Chondrocyte (in vitro differentiated cells): Measurements from ENCODE around the gene GJB2. TPM values are rescaled to one million over a fixed set of nuclear protein-coding genes. Genes with fewer than 3 reads are reported as not detected.

Experiments
- DNase-seq: peaks from one replicate; pipeline ENCODE4 v3.0.0; 2021; ENCODE audit warnings: mixed read lengths, low spot score
- H3K27ac Mint-ChIP-seq: one replicate; pipeline ENCODE4 v1.8.0; 2021; ENCODE audit warnings: mild to moderate bottlenecking, moderate library complexity, mixed read lengths; ENCODE audit not compliant: unreplicated experiment
- H3K27me3 Mint-ChIP-seq: 2 replicates; pipeline ENCODE4 v1.8.0; 2021; ENCODE audit warnings: low read depth, mixed read lengths
- H3K36me3 Mint-ChIP-seq: 2 replicates; pipeline ENCODE4 v1.8.0; 2021; ENCODE audit warnings: low read depth, mixed read lengths
- H3K4me1 Mint-ChIP-seq: 2 replicates; pipeline ENCODE4 v1.8.0; 2021; ENCODE audit warnings: low read depth, mild to moderate bottlenecking, mixed read lengths
- H3K4me3 Mint-ChIP-seq: one replicate; pipeline ENCODE4 v1.8.0; 2021; ENCODE audit warnings: mild to moderate bottlenecking, moderate library complexity, mixed read lengths; ENCODE audit not compliant: unreplicated experiment
- H3K9me3 Mint-ChIP-seq: 2 replicates; pipeline ENCODE4 v1.8.0; 2021; ENCODE audit warnings: low read depth, mixed read lengths
- total RNA-seq: library from RNA; stranded (reverse); gene quantifications from 3 replicates; pipeline ENCODE4 v1.2.1, GENCODE V29; 2021
- TF ChIP-seq, protein P1 (sequence below): fragments of 200-600 bp; sonication (generic); IDR thresholded peaks from 2 replicates; pipeline ENCODE4 v1.5.0; 2021; ENCODE audit warnings: antibody characterized with exemption, mild to moderate bottlenecking, moderate library complexity

Gene GJB2
- total RNA-seq, 1 donor from 2014 or later: not detected

DNA sequence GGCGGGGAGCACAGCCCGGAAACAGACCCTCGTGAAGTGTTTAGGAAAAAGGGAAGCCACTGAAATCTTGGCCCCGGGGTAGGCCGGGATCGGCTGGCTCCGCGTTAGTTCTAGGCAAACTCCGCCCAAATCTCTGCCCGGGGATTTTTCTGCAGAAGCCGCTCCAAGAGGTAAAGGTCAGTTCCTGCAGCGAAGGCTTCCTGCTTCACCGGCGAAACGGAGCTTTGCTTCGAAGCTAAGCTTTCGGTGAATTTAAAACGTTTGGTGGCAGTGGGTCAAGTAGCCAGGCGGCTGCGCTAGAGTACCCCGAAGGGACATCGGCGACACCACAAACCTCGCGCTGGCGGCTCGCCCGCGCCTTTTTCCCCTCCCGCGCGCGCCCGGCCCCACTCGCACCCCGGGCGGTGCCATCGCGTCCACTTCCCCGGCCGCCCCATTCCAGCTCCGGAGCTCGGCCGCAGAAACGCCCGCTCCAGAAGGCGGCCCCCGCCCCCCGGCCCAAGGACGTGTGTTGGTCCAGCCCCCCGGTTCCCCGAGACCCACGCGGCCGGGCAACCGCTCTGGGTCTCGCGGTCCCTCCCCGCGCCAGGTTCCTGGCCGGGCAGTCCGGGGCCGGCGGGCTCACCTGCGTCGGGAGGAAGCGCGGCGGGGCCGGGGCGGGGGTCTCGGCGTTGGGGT, 441 bp downstream of the GJB2 start:
- Mint-ChIP-seq H3K27ac (no peak overlapping the region), H3K4me3 (peak overlapping the region; percentile 60), H3K9me3 (no peaks in the 10 kb centered on the region), H3K36me3 (peaks cover 3% of the 10 kb centered on the region), H3K27me3 (peaks cover 47% of the 10 kb centered on the region), H3K4me1 (peaks cover 5% of the 10 kb centered on the region)
- TF ChIP-seq, protein P1, sequence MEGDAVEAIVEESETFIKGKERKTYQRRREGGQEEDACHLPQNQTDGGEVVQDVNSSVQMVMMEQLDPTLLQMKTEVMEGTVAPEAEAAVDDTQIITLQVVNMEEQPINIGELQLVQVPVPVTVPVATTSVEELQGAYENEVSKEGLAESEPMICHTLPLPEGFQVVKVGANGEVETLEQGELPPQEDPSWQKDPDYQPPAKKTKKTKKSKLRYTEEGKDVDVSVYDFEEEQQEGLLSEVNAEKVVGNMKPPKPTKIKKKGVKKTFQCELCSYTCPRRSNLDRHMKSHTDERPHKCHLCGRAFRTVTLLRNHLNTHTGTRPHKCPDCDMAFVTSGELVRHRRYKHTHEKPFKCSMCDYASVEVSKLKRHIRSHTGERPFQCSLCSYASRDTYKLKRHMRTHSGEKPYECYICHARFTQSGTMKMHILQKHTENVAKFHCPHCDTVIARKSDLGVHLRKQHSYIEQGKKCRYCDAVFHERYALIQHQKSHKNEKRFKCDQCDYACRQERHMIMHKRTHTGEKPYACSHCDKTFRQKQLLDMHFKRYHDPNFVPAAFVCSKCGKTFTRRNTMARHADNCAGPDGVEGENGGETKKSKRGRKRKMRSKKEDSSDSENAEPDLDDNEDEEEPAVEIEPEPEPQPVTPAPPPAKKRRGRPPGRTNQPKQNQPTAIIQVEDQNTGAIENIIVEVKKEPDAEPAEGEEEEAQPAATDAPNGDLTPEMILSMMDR: no peak
- no peak for DNase-seq

- Mint-ChIP-seq H3K4me1 (peaks cover 5% of the 10 kb centered on the region), H3K9me3 (no peaks in the 10 kb centered on the region), H3K27ac (no peak overlapping the region), H3K27me3 (peaks cover 49% of the 10 kb centered on the region), H3K4me3 (peak overlapping the region; percentile 60), H3K36me3 (peaks cover 3% of the 10 kb centered on the region)
- TF ChIP-seq, protein P1: no peak
- DNase-seq: no peak
Measured at GRCh38 chr13:20191311-20192157, 1.2 kb downstream of the GJB2 start.

DNA sequence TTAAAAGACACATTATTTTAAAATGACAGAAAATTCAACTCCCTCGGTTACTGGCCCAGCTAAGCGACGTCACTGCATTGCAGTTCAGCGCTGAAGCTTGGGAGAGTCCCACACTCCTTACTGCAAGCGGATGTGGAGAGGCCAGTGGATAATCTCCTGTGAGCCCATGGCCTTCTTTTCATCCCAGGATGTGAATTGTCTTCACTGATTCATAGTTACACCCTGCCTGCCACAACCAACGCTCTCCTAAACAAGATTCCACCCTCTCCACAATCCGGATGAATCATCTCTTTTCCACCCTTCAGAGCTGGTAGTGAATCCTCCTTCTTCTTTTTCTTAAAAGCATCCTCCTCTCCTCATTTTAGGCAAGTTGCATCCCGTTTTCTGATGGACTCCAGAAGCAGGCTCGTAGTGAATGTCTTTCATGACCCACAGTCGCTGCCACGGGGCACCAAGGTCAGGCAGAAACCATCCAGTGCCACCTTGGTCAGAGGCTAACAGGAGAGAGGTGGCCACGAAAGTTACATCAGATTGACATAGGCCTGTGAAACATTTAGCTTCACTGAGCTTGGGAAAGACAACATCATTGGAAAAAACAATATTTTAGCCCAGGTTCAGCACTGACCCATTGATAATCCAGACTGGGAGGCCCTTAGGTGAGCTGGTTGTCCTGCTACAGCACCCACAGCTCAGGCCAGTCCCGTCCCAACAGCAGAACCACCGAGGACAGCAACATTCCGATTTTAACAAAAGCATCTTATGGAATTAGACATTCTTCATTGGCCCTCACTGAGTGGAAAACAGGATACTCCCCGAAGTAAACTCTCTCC, 2.0 kb downstream of the GJB2 start:
- Mint-ChIP-seq H3K4me1 (peaks cover 5% of the 10 kb centered on the region), H3K36me3 (peaks cover 3% of the 10 kb centered on the region), H3K27me3 (peaks cover 47% of the 10 kb centered on the region), H3K27ac (no peak overlapping the region), H3K9me3 (no peaks in the 10 kb centered on the region), H3K4me3 (no peak overlapping the region)
- TF ChIP-seq, protein P1: no peak
- DNase-seq: no peak

GRCh38 chr13:20190076-20190475, 2.7 kb downstream of the GJB2 start:
- H3K36me3 Mint-ChIP-seq: peaks cover 3% of the 10 kb centered on the region
- H3K4me1 Mint-ChIP-seq: peaks cover 5% of the 10 kb centered on the region
- H3K27ac Mint-ChIP-seq: no peak overlapping the region
- H3K9me3 Mint-ChIP-seq: no peaks in the 10 kb centered on the region
- DNase-seq: no peak
- H3K27me3 Mint-ChIP-seq: peaks cover 44% of the 10 kb centered on the region
- TF ChIP-seq, protein P1: no peak
- no peak overlapping the region for H3K4me3 Mint-ChIP-seq
